GM21576 (cell line): ENCODE results near the gene TNFRSF6B.

Experiments
- ATAC-seq: cut with Tn5 transposase; IDR thresholded peaks from one replicate; pipeline ENCODE4 v1.9.1; 2021; ENCODE audit warnings: mild to moderate bottlenecking, moderate library complexity; ENCODE audit not compliant: unreplicated experiment

Gene TNFRSF6B

GRCh38 chr20:63695424-63696305 is 787 bp upstream of the TNFRSF6B start:
- ATAC-seq = no peak

DNA sequence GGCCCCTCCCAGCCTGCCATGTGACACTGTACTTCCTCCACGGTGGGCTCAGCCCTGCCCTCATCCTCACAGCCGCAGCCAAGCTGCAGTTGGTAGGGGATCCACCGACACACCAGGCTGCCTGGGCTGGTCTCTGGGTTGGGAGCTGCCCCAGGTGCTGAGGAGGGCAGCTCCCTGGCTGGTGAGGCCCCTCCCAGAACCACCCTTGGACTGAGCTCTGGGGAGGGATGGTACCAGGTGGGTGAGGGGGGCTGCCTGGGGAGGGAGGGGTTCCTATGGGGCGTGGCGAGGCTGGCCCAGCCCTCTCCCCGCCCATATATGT is 185 bp upstream of the TNFRSF6B start:
- no peak for ATAC-seq

DNA sequence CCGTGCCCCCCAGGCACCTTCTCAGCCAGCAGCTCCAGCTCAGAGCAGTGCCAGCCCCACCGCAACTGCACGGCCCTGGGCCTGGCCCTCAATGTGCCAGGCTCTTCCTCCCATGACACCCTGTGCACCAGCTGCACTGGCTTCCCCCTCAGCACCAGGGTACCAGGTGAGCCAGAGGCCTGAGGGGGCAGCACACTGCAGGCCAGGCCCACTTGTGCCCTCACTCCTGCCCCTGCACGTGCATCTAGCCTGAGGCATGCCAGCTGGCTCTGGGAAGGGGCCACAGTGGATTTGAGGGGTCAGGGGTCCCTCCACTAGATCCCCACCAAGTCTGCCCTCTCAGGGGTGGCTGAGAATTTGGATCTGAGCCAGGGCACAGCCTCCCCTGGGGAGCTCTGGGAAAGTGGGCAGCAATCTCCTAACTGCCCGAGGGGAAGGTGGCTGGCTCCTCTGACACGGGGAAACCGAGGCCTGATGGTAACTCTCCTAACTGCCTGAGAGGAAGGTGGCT is 960 bp downstream of the TNFRSF6B start:
- ATAC-seq = no peak

GRCh38 chr20:63697868-63698545 is 1.6 kb downstream of the TNFRSF6B start:
- no peak for ATAC-seq

- no peak for ATAC-seq
Observed at GRCh38 chr20:63698739-63699465, 2.5 kb downstream of the TNFRSF6B start.

- no peak for ATAC-seq
Observed at GRCh38 chr20:63699466-63700198, 3.2 kb downstream of the TNFRSF6B start.

GRCh38 chr20:63700199-63701050 is 4.0 kb downstream of the TNFRSF6B start:
- ATAC-seq = no peak

DNA sequence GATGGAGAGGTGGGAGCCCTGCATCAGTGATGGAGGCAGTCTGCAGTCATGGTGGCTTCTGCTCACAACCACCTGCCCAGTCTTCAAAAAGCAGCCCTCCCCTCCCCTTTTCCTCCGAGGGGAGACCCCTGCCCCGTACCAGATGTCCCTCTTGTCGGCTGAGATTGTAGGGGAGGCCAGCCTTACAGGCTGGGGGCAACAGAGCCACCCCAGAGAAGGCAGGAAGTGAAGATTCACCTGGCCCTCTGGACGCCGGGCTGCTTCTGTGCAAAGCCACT is 4.5 kb downstream of the TNFRSF6B start:
- ATAC-seq = no peak

DNA sequence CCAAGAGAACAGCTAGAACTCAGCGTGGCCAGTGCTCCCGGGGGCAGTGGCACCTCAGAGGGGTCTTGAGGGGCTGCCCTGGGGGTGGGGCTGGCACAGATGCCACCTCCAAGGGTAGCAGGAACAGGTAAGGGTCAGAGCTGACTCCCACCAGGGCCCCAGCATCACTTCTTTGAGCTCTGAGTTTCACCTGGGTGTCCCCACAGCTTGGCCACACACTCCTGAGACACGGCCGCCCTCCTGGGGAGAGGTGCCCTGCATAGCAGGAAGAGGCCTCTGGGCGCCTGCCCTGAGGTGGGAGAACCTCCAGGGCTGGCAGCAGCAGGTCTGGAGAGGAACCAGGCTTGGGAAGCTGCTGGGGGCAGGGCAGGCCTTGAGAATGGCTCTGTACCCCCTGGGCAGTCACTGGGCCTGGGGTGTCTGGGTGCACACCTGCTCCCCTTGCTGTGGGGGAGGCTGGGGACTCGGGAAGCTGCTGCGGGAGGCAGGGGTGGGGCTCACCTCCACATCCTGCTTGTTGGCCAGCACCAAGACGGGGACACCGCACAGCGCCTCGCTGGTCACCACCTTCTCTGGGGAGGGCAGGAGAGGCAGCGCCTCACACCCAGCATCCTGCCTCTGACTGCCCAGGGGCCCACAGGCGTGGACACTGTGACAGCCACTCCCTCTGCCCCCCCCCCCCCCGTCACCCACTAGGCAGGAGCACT is 5.0 kb downstream of the TNFRSF6B start:
- ATAC-seq = no peak

GRCh38 chr20:63702036-63702665 is 5.7 kb downstream of the TNFRSF6B start:
- no peak for ATAC-seq

DNA sequence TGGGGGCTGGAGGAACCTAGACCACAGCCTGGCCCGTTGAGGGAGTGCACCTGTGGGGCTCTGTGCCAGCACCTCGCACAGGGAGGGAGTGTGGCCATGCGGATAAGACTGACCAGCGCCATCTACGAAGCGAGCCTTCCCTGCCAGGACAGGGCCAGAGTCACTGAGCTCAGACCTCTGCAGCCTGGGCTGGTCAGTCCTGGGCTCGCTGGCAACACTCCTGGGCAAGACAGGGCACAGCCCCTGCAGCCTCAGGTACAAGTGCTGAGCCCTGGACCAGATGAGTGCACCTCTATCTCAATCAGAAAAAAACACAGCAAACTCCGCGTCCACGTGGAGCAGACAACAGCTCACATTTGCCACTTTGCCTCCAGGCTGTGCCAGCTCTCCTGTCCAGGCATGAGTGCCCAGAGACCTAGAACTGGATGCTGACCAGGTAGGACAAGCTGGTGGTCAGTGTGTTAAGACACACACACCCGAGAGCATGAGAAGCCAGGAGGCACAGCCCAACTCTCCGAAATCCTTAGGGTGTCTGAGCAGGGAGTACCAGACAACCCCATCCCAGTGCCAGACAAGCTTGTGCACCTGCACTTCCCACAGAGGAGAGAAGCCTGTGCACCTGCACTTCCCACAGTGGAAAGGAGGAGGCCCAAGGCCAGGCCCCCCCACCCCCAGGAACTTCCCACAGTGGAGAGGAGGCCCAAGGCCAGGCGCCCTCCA is 6.5 kb downstream of the TNFRSF6B start:
- ATAC-seq = no peak

DNA sequence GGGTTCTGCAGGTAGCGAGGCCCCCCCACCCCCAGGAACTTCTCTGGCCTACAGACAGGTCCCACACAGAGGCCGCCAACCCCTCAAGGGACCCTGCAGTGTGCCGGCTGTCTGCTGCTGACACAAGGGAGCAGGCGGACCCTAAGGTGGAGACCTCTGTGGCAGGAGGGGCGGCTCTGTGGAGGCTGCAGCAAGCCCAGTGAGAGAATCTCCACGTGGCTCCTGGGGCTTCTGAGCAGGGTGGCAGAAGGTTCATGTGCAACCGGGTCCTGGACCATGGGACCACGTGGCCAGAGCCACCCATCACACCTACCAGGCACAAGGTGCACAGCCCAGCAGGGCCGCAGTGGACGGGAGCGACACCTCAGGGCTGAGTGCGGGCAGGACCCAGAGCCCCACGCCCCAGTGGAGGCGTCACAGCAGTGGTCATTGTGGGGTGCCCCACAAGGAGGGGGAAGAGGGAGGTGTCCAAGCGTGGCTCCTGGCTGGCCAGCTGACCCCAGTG is 7.1 kb downstream of the TNFRSF6B start:
- ATAC-seq = no peak

GRCh38 chr20:63703976-63704748 is 7.7 kb downstream of the TNFRSF6B start:
- ATAC-seq = no peak

GRCh38 chr20:63704749-63705117 is 8.3 kb downstream of the TNFRSF6B start:
- no peak for ATAC-seq

GRCh38 chr20:63705232-63706026 is 9.0 kb downstream of the TNFRSF6B start:
- ATAC-seq = no peak

DNA sequence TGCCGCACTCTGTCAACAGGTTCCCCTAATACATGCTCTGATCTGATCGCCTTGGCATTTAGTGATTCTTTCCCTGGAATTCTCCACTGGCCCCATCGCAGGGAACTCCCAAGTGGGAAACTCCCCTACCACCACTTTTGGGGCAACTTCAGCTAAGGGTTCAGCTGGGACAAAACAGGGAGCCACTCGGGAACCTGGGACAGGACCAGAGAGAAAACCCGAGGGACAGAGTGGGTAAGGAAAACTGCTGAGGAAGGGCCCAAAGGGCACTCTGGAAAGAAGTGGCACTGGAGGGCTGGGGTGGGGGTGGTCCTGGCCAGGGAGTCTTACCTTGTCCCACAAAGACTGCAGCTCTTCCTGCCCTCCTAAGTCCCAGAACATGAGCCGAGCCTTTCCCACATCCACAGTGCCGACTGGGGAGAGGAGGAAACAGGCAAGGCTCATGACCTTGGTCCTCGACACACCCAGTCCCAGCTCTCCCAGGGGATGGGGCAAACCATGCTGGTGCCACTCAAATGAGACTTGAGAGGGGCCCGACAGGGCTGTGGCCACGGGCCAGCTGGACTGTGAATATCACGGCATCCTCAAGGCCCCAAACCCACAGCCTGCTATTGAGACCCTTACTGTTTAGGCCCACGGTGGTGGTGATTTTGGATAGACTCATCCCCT is 9.7 kb downstream of the TNFRSF6B start:
- no peak for ATAC-seq
